Measurements from ENCODE around the gene PDE4D. TPM values are rescaled to one million over a fixed set of nuclear protein-coding genes. Genes with fewer than 3 reads are reported as not detected.

Gene PDE4D
- polyA plus RNA-seq, 4 donors = 19.4 to 35.9 (median 23.1) TPM

- DNase-seq (ENCODE audit: low read depth in 4 of 4, low spot score in 2 of 4) = no peak
These were observed 958.9 kb downstream of the PDE4D start for GRCh38 chr5:58934629-58935097.

- no peak for DNase-seq (ENCODE audit: low read depth in 4 of 4, low spot score in 2 of 4)
These were observed 959.5 kb downstream of the PDE4D start for GRCh38 chr5:58933891-58934628.

GRCh38 chr5:58932057-58932612 is 961.4 kb downstream of the PDE4D start:
- no peak for DNase-seq (ENCODE audit: low read depth in 4 of 4, low spot score in 2 of 4)

DNA sequence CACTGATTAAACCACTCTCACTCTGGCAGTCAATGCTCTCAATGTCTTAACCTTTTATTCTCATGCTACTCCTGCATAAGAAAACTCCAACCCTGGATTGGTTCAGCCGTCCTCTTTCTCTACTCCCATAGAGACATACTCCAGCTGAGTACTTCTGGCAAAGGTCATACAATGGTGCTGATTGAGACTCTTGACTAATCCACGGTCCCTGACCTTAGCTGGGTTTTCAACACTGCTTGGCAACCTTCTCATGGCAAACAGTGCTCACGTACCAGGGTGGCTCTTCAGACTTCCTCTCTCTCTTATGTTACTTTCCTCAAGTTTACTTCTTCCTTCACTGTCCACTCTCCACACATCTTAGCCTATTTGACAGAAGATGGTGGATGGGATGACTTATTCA is 963.0 kb downstream of the PDE4D start:
- no peak for DNase-seq (ENCODE audit: low read depth in 4 of 4, low spot score in 2 of 4)

- DNase-seq (ENCODE audit: low read depth in 4 of 4, low spot score in 2 of 4) = no peak
These were observed 963.8 kb downstream of the PDE4D start for GRCh38 chr5:58929726-58930125.

GRCh38 chr5:58927938-58928337 is 965.6 kb downstream of the PDE4D start:
- no peak for DNase-seq (ENCODE audit: low read depth in 4 of 4, low spot score in 2 of 4)

- no peak for DNase-seq (ENCODE audit: low read depth in 4 of 4, low spot score in 2 of 4)
These were observed 966.3 kb downstream of the PDE4D start for GRCh38 chr5:58927181-58927580.

- DNase-seq (ENCODE audit: low read depth in 4 of 4, low spot score in 2 of 4) = no peak
These were observed 967.0 kb downstream of the PDE4D start for GRCh38 chr5:58926541-58926935.

DNA sequence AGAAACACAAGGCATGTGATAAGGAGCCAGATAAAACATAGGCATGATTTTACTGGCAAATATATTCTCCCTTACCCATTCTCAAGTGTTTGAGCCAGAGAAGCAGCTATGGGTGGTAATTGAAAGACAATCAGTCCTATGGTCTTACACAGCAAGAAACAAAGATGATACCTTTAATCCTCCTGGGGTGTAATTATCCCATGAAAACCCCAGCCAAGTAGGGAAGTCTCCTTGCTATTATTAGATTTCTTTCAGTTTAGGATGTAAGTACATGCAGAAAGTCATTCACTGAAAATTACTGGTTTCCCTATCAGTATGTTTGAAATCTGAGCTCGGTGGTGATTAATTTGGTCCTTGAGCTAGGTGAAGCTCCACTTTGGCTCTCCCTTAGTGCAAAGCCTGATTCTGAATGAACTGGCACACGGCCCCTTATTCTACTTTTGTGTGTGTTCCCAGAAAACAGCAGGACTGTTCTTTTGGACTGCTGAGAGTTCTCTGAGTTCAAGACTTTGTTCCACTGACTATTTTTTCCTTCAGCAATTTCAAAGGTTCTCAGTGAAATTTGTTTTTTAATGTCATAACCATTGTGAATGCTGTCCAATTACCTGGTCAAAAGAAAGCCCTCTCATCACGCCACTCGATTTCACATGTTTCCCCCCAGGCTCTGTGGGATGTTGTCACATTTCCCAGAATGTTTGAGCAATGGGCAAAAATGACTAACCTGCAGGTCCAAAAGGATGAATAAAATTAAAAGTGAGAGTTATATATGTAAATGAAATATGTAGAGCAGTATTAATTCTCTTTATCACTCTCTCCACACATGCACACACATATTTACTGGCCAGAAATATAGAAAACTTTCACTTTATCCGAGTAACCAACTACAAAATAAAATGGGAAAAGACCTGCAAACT is 967.6 kb downstream of the PDE4D start:
- DNase-seq (ENCODE audit: low read depth in 4 of 4, low spot score in 2 of 4) = no peak

GRCh38 chr5:58924306-58924705 is 969.2 kb downstream of the PDE4D start:
- DNase-seq (ENCODE audit: low read depth in 4 of 4, low spot score in 2 of 4) = no peak

DNA sequence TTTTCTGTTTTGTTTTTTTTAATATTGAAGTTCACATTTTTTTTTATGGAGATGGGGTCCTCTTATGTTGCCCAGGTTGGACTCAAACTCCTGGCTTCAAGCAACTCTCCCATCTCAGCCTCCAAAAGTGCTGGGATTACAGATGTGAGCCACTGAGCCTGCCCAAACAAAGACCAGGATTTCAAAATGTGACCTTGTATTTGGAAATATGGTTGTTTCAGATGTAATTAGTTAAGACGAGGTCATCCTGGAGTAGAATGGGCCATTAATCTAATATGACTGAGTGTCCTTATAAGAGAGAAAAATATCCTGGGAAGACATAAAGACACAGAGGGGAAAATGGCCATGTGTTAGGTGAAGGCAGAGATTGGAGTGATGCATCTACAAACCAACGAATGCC is 970.2 kb downstream of the PDE4D start:
- no peak for DNase-seq (ENCODE audit: low read depth in 4 of 4, low spot score in 2 of 4)

DNA sequence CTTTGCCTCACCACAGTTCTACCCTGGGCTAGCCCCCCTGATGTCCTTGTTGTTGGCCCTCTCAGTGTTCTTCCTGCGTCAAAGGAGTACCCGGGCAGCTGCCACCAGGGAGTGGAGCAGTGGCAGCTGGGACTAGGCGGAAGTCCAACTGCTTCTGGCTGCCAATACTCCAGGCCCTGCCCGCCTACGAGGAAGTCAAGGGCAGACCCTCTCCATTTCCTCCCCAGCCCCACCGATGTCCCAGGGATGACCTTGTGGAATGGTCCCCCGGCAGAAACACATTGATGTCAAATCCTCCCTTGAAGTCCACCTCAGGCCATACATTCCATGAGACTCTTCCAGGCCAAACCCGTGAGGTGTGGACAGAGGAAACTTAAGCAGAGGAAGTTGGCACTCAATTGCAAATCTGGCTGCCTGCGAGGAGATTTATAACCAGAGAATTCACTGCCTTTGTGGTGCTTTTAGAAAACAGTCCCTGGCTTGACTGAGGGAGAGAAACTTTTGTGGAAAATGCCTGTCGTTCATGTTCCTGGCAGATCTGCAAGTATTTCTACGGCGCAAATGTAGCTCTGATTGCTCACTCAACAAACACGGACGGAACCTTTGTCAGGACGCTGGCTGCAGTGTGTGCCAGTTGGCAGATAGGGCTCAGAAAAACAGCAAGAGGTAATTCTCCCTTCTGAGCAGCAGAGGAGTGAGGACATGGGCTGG is 970.9 kb downstream of the PDE4D start:
- no peak for DNase-seq (ENCODE audit: low read depth in 4 of 4, low spot score in 2 of 4)

DNA sequence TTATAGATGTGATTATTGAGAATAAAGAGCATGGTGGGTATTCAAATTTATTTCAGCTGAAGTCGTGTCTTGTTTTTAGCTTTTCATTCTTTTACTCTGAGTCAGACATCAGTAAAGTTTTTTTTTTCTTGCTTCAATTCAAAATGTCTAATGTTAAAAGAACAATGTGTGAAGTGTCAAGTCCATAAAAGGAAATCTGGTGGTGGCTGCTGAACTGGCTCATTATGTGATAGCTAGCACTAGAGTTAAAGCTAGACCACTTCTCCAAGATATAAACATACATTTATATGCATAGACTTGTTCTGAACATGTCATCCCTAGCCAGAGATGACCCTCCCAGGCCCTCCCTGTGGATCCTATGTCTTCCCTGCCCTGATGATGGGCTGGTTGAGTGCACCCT is 972.4 kb downstream of the PDE4D start:
- no peak for DNase-seq (ENCODE audit: low read depth in 4 of 4, low spot score in 2 of 4)

GRCh38 chr5:58919833-58920232 is 973.7 kb downstream of the PDE4D start:
- no peak for DNase-seq (ENCODE audit: low read depth in 4 of 4, low spot score in 2 of 4)

Measured in left renal cortex interstitium (tissue), 4 donors.